Esophagus muscularis mucosa (tissue), 3 donors: ENCODE results near the gene HSPB1.

ENCODE experiments used
- CTCF ChIP-seq, 3 experiments: fragments of 200-600 bp in 2 of 3; fragments of 450-650 bp in 1 of 3; sonication (generic) in 2 of 3; IDR thresholded peaks; one replicate each; pipeline ENCODE4 v1.5.1; 2017 to 2019; ENCODE audit warnings: antibody characterized with exemption in 3 of 3, mild to moderate bottlenecking in 2 of 3, moderate library complexity in 1 of 3
- EP300 ChIP-seq: sonication (generic); formaldehyde crosslinking; IDR thresholded peaks from one replicate; pipeline ENCODE4 v1.6.1; 2017; ENCODE audit warnings: antibody characterized with exemption

GRCh38 chr7:76347710-76348109 is 45.2 kb downstream of the HSPB1 start:
- no peak for TF ChIP-seq CTCF (IDR thresholded peaks at IDR 0.05)
- TF ChIP-seq EP300, result no peak
